ENCODE measurements around the gene AIG1. TPM values are rescaled to one million over a fixed set of nuclear protein-coding genes. Genes with fewer than 3 reads are reported as not detected.

Gene AIG1
- total RNA-seq, 4 donors from 2014 or later, result 18.1 to 47.3 (median 22.9) TPM

GRCh38 chr6:143112084-143112768, 51.5 kb downstream of the AIG1 start:
- TF ChIP-seq, protein P1, sequence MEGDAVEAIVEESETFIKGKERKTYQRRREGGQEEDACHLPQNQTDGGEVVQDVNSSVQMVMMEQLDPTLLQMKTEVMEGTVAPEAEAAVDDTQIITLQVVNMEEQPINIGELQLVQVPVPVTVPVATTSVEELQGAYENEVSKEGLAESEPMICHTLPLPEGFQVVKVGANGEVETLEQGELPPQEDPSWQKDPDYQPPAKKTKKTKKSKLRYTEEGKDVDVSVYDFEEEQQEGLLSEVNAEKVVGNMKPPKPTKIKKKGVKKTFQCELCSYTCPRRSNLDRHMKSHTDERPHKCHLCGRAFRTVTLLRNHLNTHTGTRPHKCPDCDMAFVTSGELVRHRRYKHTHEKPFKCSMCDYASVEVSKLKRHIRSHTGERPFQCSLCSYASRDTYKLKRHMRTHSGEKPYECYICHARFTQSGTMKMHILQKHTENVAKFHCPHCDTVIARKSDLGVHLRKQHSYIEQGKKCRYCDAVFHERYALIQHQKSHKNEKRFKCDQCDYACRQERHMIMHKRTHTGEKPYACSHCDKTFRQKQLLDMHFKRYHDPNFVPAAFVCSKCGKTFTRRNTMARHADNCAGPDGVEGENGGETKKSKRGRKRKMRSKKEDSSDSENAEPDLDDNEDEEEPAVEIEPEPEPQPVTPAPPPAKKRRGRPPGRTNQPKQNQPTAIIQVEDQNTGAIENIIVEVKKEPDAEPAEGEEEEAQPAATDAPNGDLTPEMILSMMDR (IDR thresholded peaks at IDR 0.05), result no peak
- ATAC-seq (ENCODE audit: low FRiP score), result no peak

GRCh38 chr6:143112837-143113236, 52.1 kb downstream of the AIG1 start:
- TF ChIP-seq, protein P1 (IDR thresholded peaks at IDR 0.05), result no peak
- DNase-seq (ENCODE audit: low spot score) (no peak), ATAC-seq (ENCODE audit: low FRiP score) (no peak)

More at GRCh38 chr6:143112084-143112768, 51.5 kb downstream of the AIG1 start:
- no peak for DNase-seq (ENCODE audit: low spot score)

DNA sequence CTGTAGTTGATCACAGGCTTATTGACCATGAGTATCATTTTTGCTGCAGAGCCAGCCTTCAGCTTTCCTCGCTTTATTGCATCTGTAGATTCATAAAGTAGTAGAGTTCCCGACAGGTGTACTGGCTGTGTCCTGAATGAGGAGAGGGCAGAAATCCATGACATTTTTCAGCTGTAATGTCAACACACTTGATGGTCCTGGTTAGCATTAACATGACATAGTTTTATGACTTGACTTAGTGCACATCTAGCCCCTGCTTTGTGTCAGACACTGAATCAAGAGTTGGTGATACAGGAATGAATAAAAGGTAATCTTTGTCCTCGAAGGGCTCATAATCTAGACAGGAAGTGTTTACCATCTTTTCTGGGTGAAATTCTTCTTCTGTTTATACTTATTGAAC, 55.0 kb downstream of the AIG1 start:
- TF ChIP-seq, protein P1 (IDR thresholded peaks at IDR 0.05), result no peak
- DNase-seq (ENCODE audit: low spot score), result no peak
- no peak for ATAC-seq (ENCODE audit: low FRiP score)

DNA sequence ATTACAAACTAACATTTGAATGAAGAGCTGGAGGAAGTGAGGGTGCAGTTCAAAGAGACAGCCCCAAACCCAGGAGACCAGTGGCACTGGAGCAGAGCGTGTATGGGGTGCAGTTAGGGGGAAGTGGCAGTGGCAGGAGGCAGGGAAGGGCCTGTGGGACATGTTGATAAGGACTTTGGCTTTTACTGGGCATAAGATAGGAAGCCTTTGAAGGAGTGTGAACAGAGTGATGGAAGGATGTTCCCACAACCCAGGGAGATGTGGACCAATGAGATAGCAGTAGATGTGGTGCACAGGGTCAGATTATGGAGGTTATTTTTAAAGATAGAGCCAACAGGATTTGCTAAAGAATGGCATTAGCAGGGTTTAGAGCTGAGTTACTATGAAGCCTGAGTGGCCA, 56.4 kb downstream of the AIG1 start:
- no peak for ATAC-seq (ENCODE audit: low FRiP score)
- DNase-seq (ENCODE audit: low spot score), result no peak
- TF ChIP-seq, protein P1 (IDR thresholded peaks at IDR 0.05), result no peak

DNA sequence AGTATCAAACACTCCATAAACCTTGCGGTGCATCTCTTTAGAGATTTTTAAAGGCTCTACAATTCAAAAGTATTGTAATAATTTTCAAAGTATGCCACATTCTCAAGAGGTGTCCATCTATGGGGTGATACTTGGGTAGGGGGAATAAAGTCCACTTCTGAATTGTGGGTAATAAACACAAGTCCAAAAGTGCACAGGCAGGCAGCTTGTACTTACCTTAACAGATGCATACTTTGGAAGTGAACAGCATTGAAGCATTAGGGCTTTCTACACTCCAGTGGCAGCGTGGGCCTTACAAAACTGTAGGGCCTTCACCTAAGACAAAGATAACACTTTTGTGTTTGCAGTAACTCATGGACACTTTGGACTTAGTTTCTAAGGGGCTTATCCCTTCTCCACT, 58.6 kb downstream of the AIG1 start:
- DNase-seq (ENCODE audit: low spot score), result no peak
- no peak for ATAC-seq (ENCODE audit: low FRiP score)
- TF ChIP-seq, protein P1 (IDR thresholded peaks at IDR 0.05), result no peak

- DNase-seq (ENCODE audit: low spot score), result no peak
- TF ChIP-seq, protein P1 (IDR thresholded peaks at IDR 0.05), result no peak
These were observed 62.4 kb downstream of the AIG1 start for GRCh38 chr6:143123081-143123480.

DNA sequence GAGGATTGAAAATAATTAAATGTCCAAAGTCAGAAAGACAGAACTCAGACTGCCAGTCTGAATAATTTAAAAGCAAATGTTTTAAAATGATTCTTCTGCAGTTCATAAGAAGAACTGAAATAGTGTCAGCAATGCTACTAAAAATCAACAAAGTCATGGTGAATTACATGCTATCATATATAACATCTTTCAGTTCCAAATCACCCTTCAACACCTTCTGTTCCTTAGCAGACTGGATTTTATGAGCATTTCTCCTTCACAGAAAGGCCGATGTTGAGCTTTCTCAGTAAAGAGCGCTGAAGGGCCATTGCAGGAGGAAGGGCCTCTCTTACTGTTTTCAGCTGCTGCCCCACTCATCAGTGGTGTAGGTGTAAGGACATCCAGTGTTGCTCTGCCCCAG, 63.3 kb downstream of the AIG1 start:
- DNase-seq (ENCODE audit: low spot score), result no peak
- ATAC-seq (ENCODE audit: low FRiP score), result no peak
- TF ChIP-seq, protein P1 (IDR thresholded peaks at IDR 0.05), result no peak

More at GRCh38 chr6:143123081-143123480, 62.4 kb downstream of the AIG1 start:
- ATAC-seq (ENCODE audit: low FRiP score), result no peak

All from omental fat pad (tissue), 4 donors.